Measurements from ENCODE around the gene GSTO2.

- TF ChIP-seq, protein P1, sequence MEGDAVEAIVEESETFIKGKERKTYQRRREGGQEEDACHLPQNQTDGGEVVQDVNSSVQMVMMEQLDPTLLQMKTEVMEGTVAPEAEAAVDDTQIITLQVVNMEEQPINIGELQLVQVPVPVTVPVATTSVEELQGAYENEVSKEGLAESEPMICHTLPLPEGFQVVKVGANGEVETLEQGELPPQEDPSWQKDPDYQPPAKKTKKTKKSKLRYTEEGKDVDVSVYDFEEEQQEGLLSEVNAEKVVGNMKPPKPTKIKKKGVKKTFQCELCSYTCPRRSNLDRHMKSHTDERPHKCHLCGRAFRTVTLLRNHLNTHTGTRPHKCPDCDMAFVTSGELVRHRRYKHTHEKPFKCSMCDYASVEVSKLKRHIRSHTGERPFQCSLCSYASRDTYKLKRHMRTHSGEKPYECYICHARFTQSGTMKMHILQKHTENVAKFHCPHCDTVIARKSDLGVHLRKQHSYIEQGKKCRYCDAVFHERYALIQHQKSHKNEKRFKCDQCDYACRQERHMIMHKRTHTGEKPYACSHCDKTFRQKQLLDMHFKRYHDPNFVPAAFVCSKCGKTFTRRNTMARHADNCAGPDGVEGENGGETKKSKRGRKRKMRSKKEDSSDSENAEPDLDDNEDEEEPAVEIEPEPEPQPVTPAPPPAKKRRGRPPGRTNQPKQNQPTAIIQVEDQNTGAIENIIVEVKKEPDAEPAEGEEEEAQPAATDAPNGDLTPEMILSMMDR (IDR thresholded peaks at IDR 0.05; ENCODE audit: low read length): no peak
- TF ChIP-seq EZH2 (optimal IDR thresholded peaks at IDR 0.05; ENCODE audit: low read depth, low read length): no peak
Observed at GRCh38 chr10:104262055-104262454, 6.9 kb upstream of the GSTO2 start.

Data from MM.1S (cell line).